Embryonic facial prominence (tissue), 1 donor: ENCODE data around the gene AOPEP.

Source experiments
- DNase-seq: peaks from one replicate; pipeline ENCODE4 v3.0.0-alpha.2; 2016; ENCODE audit errors: extremely low spot score

The AOPEP gene

GRCh38 chr9:94896512-94896911 lies 170.0 kb downstream of the AOPEP start:
- no peak for DNase-seq

- no peak for DNase-seq
Observed at GRCh38 chr9:94899464-94900221, 173.1 kb downstream of the AOPEP start.

- no peak for DNase-seq
Observed at GRCh38 chr9:94900222-94901018, 173.9 kb downstream of the AOPEP start.

GRCh38 chr9:94901019-94901363 lies 174.5 kb downstream of the AOPEP start:
- DNase-seq = no peak

- DNase-seq = no peak
Observed at GRCh38 chr9:94903961-94904421, 177.5 kb downstream of the AOPEP start.

- no peak for DNase-seq
Observed at GRCh38 chr9:94904806-94905205, 178.3 kb downstream of the AOPEP start.

GRCh38 chr9:94905606-94906005 lies 179.1 kb downstream of the AOPEP start:
- DNase-seq = no peak

GRCh38 chr9:94906181-94906580 lies 179.7 kb downstream of the AOPEP start:
- no peak for DNase-seq

- no peak for DNase-seq
Observed at GRCh38 chr9:94906713-94907112, 180.2 kb downstream of the AOPEP start.

- DNase-seq = no peak
Observed at GRCh38 chr9:94907264-94907936, 180.9 kb downstream of the AOPEP start.

- no peak for DNase-seq
Observed at GRCh38 chr9:94908011-94908563, 181.6 kb downstream of the AOPEP start.

- DNase-seq = no peak
Observed at GRCh38 chr9:94908583-94909249, 182.2 kb downstream of the AOPEP start.

- DNase-seq = no peak
Observed at GRCh38 chr9:94909250-94909894, 182.9 kb downstream of the AOPEP start.

GRCh38 chr9:94909965-94910730 lies 183.6 kb downstream of the AOPEP start:
- DNase-seq = no peak

GRCh38 chr9:94911211-94911610 lies 184.7 kb downstream of the AOPEP start:
- DNase-seq = no peak

- DNase-seq = no peak
Observed at GRCh38 chr9:94911986-94912635, 185.6 kb downstream of the AOPEP start.

GRCh38 chr9:94912700-94913249 lies 186.3 kb downstream of the AOPEP start:
- no peak for DNase-seq

GRCh38 chr9:94913550-94913949 lies 187.1 kb downstream of the AOPEP start:
- DNase-seq = no peak
